ENCODE measurements around the gene NAA10.

GRCh38 chrX:153968255-153968654 is 33.4 kb upstream of the NAA10 start:
- TF ChIP-seq FOXJ3 (CRISPR knock-in tag; IDR thresholded peaks at IDR 0.05; ENCODE audit: borderline replicate concordance) (no peak), SOX15 (CRISPR knock-in tag; IDR thresholded peaks at IDR 0.05) (no peak), NFATC4 (CRISPR knock-in tag; IDR thresholded peaks at IDR 0.05) (no peak), MAX (CRISPR knock-in tag; IDR thresholded peaks at IDR 0.05) (no peak), HMGXB4 (CRISPR knock-in tag; IDR thresholded peaks at IDR 0.05) (no peak), ELF4 (CRISPR knock-in tag; IDR thresholded peaks at IDR 0.05; ENCODE audit: low read depth) (no peak), CTCF (IDR thresholded peaks at IDR 0.05) (no peak), TEAD1 (CRISPR knock-in tag; IDR thresholded peaks at IDR 0.05) (no peak), FOXK1 (CRISPR knock-in tag; IDR thresholded peaks at IDR 0.05) (no peak), ATF6 (CRISPR knock-in tag; IDR thresholded peaks at IDR 0.05) (no peak), ZNF232 (CRISPR knock-in tag; IDR thresholded peaks at IDR 0.05) (no peak), ESRRA (CRISPR knock-in tag; IDR thresholded peaks at IDR 0.05; ENCODE audit: borderline replicate concordance) (no peak), NR2C2 (CRISPR knock-in tag; IDR thresholded peaks at IDR 0.05) (no peak), MLX (CRISPR knock-in tag; IDR thresholded peaks at IDR 0.05) (no peak)
